ENCODE measurements around the gene OLFML2A.
"Not testable (repeated sequence)": the region's sequence is repeated elsewhere in the genome, so short reads cannot be mapped to it uniquely, and the experiment has no call there.

Gene OLFML2A

GRCh38 chr9:124735121-124735520 is 41.8 kb upstream of the OLFML2A start:
- H4K12ac ChIP-seq (ENCODE audit: low read depth, low read length): no peak overlapping the region
- no peak overlapping the region for H2BK12ac ChIP-seq (ENCODE audit: low read length)
- no peak overlapping the region for H3K4me2 ChIP-seq (ENCODE audit: low read length)
- H2AK5ac ChIP-seq (ENCODE audit: low read length): no peak overlapping the region
- no peak overlapping the region for H3K23ac ChIP-seq (ENCODE audit: low read length)
- no peak overlapping the region for H3K27ac ChIP-seq (ENCODE audit: low read depth, low read length)
- no peak overlapping the region for H4K8ac ChIP-seq (ENCODE audit: low read depth, low read length)
- no peak overlapping the region for H3K18ac ChIP-seq (ENCODE audit: low read length)
- H4K91ac ChIP-seq (ENCODE audit: low read depth, low read length): no peak overlapping the region
- DNase-seq: peak; percentile 29 to 75
- H3K36me3 ChIP-seq (ENCODE audit: control insufficient read depth in 1 of 2, insufficient read depth in 2 of 2, low read length in 2 of 2): peaks cover 0 to 3% of the 10 kb centered on the region in 2 experiments
- no peaks in the 10 kb centered on the region for H3K27me3 ChIP-seq (ENCODE audit: insufficient read depth, low read length)
- peaks cover 5% of the 10 kb centered on the region in 2 experiments for H3K4me1 ChIP-seq (ENCODE audit: control insufficient read depth in 1 of 2, insufficient read depth in 2 of 2, low read length in 2 of 2)
- no peak overlapping the region for H3K14ac ChIP-seq (ENCODE audit: low read length)
- H2BK5ac ChIP-seq (ENCODE audit: low read depth, low read length, poor library complexity): no peak overlapping the region
- H3K4ac ChIP-seq (ENCODE audit: low read depth, low read length): no peak overlapping the region
- no peak overlapping the region for H2AFZ ChIP-seq (ENCODE audit: insufficient read depth, low read length, poor library complexity)
- H3K79me1 ChIP-seq (ENCODE audit: low read length): no peaks in the 10 kb centered on the region
- no peak overlapping the region for H3K9ac ChIP-seq (ENCODE audit: low read length)
- no peaks in the 10 kb centered on the region for H3K79me2 ChIP-seq (ENCODE audit: control insufficient read depth, insufficient read depth, low read length, poor library complexity)
- no peak overlapping the region for H3K4me3 ChIP-seq (ENCODE audit: low read depth, low read length)
- no peaks in the 10 kb centered on the region for H3K9me3 ChIP-seq (ENCODE audit: insufficient read depth, low read depth, low read length)
- H2BK120ac ChIP-seq (ENCODE audit: insufficient read depth, low read length, poor library complexity): no peak overlapping the region

- H3K14ac ChIP-seq (ENCODE audit: low read length); H3K79me2 ChIP-seq (ENCODE audit: control insufficient read depth, insufficient read depth, low read length, poor library complexity); H3K4me1 ChIP-seq (ENCODE audit: control insufficient read depth in 1 of 2, insufficient read depth in 2 of 2, low read length in 2 of 2); H4K91ac ChIP-seq (ENCODE audit: low read depth, low read length); H3K23ac ChIP-seq (ENCODE audit: low read length); H3K9ac ChIP-seq (ENCODE audit: low read length); H2BK12ac ChIP-seq (ENCODE audit: low read length); DNase-seq; H3K79me1 ChIP-seq (ENCODE audit: low read length); H3K9me3 ChIP-seq (ENCODE audit: insufficient read depth, low read depth, low read length); H3K36me3 ChIP-seq (ENCODE audit: control insufficient read depth in 1 of 2, insufficient read depth in 2 of 2, low read length in 2 of 2); H3K4me2 ChIP-seq (ENCODE audit: low read length); H3K27me3 ChIP-seq (ENCODE audit: insufficient read depth, low read length); H3K27ac ChIP-seq (ENCODE audit: low read depth, low read length); H2BK5ac ChIP-seq (ENCODE audit: low read depth, low read length, poor library complexity); H4K8ac ChIP-seq (ENCODE audit: low read depth, low read length); H3K4me3 ChIP-seq (ENCODE audit: low read depth, low read length); H2AK5ac ChIP-seq (ENCODE audit: low read length); H2AFZ ChIP-seq (ENCODE audit: insufficient read depth, low read length, poor library complexity); H4K12ac ChIP-seq (ENCODE audit: low read depth, low read length); H3K18ac ChIP-seq (ENCODE audit: low read length); H3K4ac ChIP-seq (ENCODE audit: low read depth, low read length); H2BK120ac ChIP-seq (ENCODE audit: insufficient read depth, low read length, poor library complexity): not testable (repeated sequence)
- WGBS (ENCODE audit: extremely low coverage, insufficient coverage, insufficient read length): no CpG with 5 or more reads among the region's 7 CpGs
Measured at GRCh38 chr9:124738075-124738474, 38.9 kb upstream of the OLFML2A start.

GRCh38 chr9:124739360-124739759 is 37.6 kb upstream of the OLFML2A start:
- H4K12ac ChIP-seq (ENCODE audit: low read depth, low read length): no peak overlapping the region
- no peaks in the 10 kb centered on the region for H3K36me3 ChIP-seq (ENCODE audit: control insufficient read depth in 1 of 2, insufficient read depth in 2 of 2, low read length in 2 of 2)
- no peak overlapping the region for H3K23ac ChIP-seq (ENCODE audit: low read length)
- no peak overlapping the region for H3K18ac ChIP-seq (ENCODE audit: low read length)
- H2AK5ac ChIP-seq (ENCODE audit: low read length): no peak overlapping the region
- peaks cover 6 to 8% of the 10 kb centered on the region in 2 experiments for H3K4me1 ChIP-seq (ENCODE audit: control insufficient read depth in 1 of 2, insufficient read depth in 2 of 2, low read length in 2 of 2)
- no peak overlapping the region for H4K91ac ChIP-seq (ENCODE audit: low read depth, low read length)
- DNase-seq: no peak
- H3K79me2 ChIP-seq (ENCODE audit: control insufficient read depth, insufficient read depth, low read length, poor library complexity): no peaks in the 10 kb centered on the region
- no peak overlapping the region for H4K8ac ChIP-seq (ENCODE audit: low read depth, low read length)
- H2BK5ac ChIP-seq (ENCODE audit: low read depth, low read length, poor library complexity): no peak overlapping the region
- H3K4ac ChIP-seq (ENCODE audit: low read depth, low read length): no peak overlapping the region
- no peaks in the 10 kb centered on the region for H3K27me3 ChIP-seq (ENCODE audit: insufficient read depth, low read length)
- H3K4me2 ChIP-seq (ENCODE audit: low read length): no peak overlapping the region
- H3K9me3 ChIP-seq (ENCODE audit: insufficient read depth, low read depth, low read length): no peaks in the 10 kb centered on the region
- WGBS (ENCODE audit: extremely low coverage, insufficient coverage, insufficient read length): no CpG with 5 or more reads among the region's 2 CpGs
- no peak overlapping the region for H3K9ac ChIP-seq (ENCODE audit: low read length)
- no peak overlapping the region for H2AFZ ChIP-seq (ENCODE audit: insufficient read depth, low read length, poor library complexity)
- no peak overlapping the region for H2BK12ac ChIP-seq (ENCODE audit: low read length)
- no peaks in the 10 kb centered on the region for H3K79me1 ChIP-seq (ENCODE audit: low read length)
- H3K27ac ChIP-seq (ENCODE audit: low read depth, low read length): no peak overlapping the region
- no peak overlapping the region for H3K4me3 ChIP-seq (ENCODE audit: low read depth, low read length)
- no peak overlapping the region for H2BK120ac ChIP-seq (ENCODE audit: insufficient read depth, low read length, poor library complexity)
- no peak overlapping the region for H3K14ac ChIP-seq (ENCODE audit: low read length)

GRCh38 chr9:124741149-124741548 is 35.8 kb upstream of the OLFML2A start:
- no peak overlapping the region for H3K4me3 ChIP-seq (ENCODE audit: low read depth, low read length)

More at GRCh38 chr9:124741149-124741548, 35.8 kb upstream of the OLFML2A start:
- Histone ChIP-seq H2AFZ (ENCODE audit: insufficient read depth, low read length, poor library complexity) (no peak overlapping the region), H3K4me2 (ENCODE audit: low read length) (no peak overlapping the region), H3K4ac (ENCODE audit: low read depth, low read length) (no peak overlapping the region), H3K4me1 (ENCODE audit: control insufficient read depth in 1 of 2, insufficient read depth in 2 of 2, low read length in 2 of 2) (peaks cover 2 to 3% of the 10 kb centered on the region in 2 experiments), H2BK5ac (ENCODE audit: low read depth, low read length, poor library complexity) (no peak overlapping the region), H3K79me2 (ENCODE audit: control insufficient read depth, insufficient read depth, low read length, poor library complexity) (no peaks in the 10 kb centered on the region), H2AK5ac (ENCODE audit: low read length) (no peak overlapping the region), H3K27me3 (ENCODE audit: insufficient read depth, low read length) (no peaks in the 10 kb centered on the region), H3K23ac (ENCODE audit: low read length) (no peak overlapping the region), H4K8ac (ENCODE audit: low read depth, low read length) (no peak overlapping the region), H2BK120ac (ENCODE audit: insufficient read depth, low read length, poor library complexity) (no peak overlapping the region), H3K9me3 (ENCODE audit: insufficient read depth, low read depth, low read length) (no peaks in the 10 kb centered on the region), H4K12ac (ENCODE audit: low read depth, low read length) (no peak overlapping the region), H4K91ac (ENCODE audit: low read depth, low read length) (no peak overlapping the region), H2BK12ac (ENCODE audit: low read length) (no peak overlapping the region), H3K79me1 (ENCODE audit: low read length) (no peaks in the 10 kb centered on the region), H3K18ac (ENCODE audit: low read length) (no peak overlapping the region), H3K27ac (ENCODE audit: low read depth, low read length) (no peak overlapping the region), H3K14ac (ENCODE audit: low read length) (no peak overlapping the region), H3K36me3 (ENCODE audit: control insufficient read depth in 1 of 2, insufficient read depth in 2 of 2, low read length in 2 of 2) (no peaks in the 10 kb centered on the region), H3K9ac (ENCODE audit: low read length) (no peak overlapping the region)
- DNase-seq: no peak
- no CpG with 5 or more reads among the region's 4 CpGs for WGBS (ENCODE audit: extremely low coverage, insufficient coverage, insufficient read length)
